PC-9 (cell line): Measurements from ENCODE around the gene TRIM10.

Experiments used
- CTCF ChIP-seq: fragments of 200-600 bp; sonication (generic); conservative IDR thresholded peaks from 2 replicates; pipeline ENCODE4 v1.6.1; 2017; ENCODE audit warnings: mixed run types, antibody characterized with exemption, mild to moderate bottlenecking, moderate library complexity
- EZH2 ChIP-seq: fragments of 200-600 bp; sonication (generic); IDR thresholded peaks from 2 replicates; pipeline ENCODE4 v1.8.0; 2017; ENCODE audit warnings: antibody characterized with exemption, low read depth

GRCh38 chr6:30192076-30192475 is 31.1 kb upstream of the TRIM10 start:
- TF ChIP-seq CTCF (no peak), EZH2 (no peak)
